ENCODE data around the gene MCRIP2.

Gene MCRIP2

GRCh38 chr16:641326-642188 lies at the start of gene MCRIP2:
TSS of gene MCRIP2 (plus strand) at chr16:641828. CDS start at chr16:641992, 164 bp downstream.
- TF ChIP-seq, protein P1, sequence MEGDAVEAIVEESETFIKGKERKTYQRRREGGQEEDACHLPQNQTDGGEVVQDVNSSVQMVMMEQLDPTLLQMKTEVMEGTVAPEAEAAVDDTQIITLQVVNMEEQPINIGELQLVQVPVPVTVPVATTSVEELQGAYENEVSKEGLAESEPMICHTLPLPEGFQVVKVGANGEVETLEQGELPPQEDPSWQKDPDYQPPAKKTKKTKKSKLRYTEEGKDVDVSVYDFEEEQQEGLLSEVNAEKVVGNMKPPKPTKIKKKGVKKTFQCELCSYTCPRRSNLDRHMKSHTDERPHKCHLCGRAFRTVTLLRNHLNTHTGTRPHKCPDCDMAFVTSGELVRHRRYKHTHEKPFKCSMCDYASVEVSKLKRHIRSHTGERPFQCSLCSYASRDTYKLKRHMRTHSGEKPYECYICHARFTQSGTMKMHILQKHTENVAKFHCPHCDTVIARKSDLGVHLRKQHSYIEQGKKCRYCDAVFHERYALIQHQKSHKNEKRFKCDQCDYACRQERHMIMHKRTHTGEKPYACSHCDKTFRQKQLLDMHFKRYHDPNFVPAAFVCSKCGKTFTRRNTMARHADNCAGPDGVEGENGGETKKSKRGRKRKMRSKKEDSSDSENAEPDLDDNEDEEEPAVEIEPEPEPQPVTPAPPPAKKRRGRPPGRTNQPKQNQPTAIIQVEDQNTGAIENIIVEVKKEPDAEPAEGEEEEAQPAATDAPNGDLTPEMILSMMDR (IDR thresholded peaks at IDR 0.05; ENCODE audit: extremely low read depth, missing control alignments) = no peak

DNA sequence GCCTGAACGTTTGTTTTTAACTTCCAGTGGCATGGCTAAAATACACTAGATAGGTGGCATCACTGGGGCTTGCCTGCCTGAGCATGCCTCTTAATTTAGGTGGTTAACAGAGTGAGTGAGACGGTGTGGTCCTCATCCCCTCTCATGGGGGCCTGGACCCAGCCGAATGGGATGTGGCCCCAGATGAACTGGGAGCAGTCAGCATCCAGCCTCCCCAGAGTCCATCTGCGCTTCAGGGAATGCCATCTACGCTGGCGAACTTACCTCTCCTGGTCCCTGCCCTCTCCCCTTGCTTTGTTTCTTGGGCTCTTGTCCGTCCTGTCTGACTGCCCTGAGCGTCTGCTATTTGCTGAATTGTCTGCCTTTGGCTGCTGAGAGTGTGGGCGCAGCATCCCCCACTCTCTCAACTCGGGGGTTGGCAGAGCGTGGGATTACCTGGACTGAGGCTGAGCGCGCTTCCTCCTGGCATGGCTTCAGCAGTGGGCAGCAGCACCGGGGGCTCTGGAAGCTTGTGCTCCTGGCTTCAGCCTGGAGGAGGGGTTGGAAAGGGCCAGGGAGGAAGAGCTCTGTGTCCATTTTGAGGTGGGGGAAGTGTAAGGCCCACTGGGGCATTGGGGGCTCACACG lies 49.6 kb upstream of the MCRIP2 start:
- TF ChIP-seq, protein P1 (IDR thresholded peaks at IDR 0.05; ENCODE audit: extremely low read depth, missing control alignments) = no peak
- no peak for DNase-seq (ENCODE audit: low spot score)

More at GRCh38 chr16:641326-642188, at the start of gene MCRIP2:
- peak; percentile 96 for DNase-seq (ENCODE audit: low spot score)

GRCh38 chr16:592518-593306 lies 48.9 kb upstream of the MCRIP2 start:
- TF ChIP-seq, protein P1 (IDR thresholded peaks at IDR 0.05; ENCODE audit: extremely low read depth, missing control alignments) = no peak
- DNase-seq (ENCODE audit: low spot score) = no peak

GRCh38 chr16:593406-593805 lies 48.2 kb upstream of the MCRIP2 start:
- no peak for DNase-seq (ENCODE audit: low spot score)
- TF ChIP-seq, protein P1 (IDR thresholded peaks at IDR 0.05; ENCODE audit: extremely low read depth, missing control alignments) = no peak

- no peak for DNase-seq (ENCODE audit: low spot score)
These were observed 47.8 kb upstream of the MCRIP2 start for GRCh38 chr16:593807-594206.

DNA sequence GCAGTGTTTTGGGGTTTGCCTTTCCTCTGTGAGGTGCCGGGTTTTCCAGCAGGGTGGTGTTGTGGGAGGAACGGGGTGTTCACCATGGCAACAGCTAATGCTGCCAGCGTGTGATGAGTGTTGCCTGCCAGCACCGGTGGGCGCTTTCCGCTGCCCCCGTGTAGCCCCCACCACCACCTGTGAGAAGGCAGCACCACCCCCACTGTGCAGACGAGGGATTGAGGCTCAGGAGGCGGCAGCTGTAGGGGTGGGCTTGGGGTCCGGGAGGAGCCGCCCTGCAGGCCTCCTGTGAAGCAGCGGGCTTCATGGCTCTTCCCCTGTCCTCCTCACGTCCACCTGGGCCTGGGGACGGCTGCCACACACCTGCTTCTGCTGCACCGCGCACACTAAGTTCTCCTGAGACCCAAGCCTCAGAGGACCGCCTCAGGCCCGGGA lies 46.5 kb upstream of the MCRIP2 start:
- no peak for DNase-seq (ENCODE audit: low spot score)
- TF ChIP-seq, protein P1 (IDR thresholded peaks at IDR 0.05; ENCODE audit: extremely low read depth, missing control alignments) = no peak

More at GRCh38 chr16:593807-594206, 47.8 kb upstream of the MCRIP2 start:
- TF ChIP-seq, protein P1 (IDR thresholded peaks at IDR 0.05; ENCODE audit: extremely low read depth, missing control alignments) = no peak
